ENCODE results near the gene PADI6.

Gene PADI6

GRCh38 chr1:17361687-17362086, 10.3 kb upstream of the PADI6 start:
- no peak for TF ChIP-seq CTCF (IDR thresholded peaks at IDR 0.05; ENCODE audit: extremely low read depth, insufficient read depth, missing control alignments)
- no peak for DNase-seq (ENCODE audit: low spot score)
- in situ Hi-C loops (cut with MboI; ENCODE audit: low pct_unique_long_range_greater_than_20kb, low sequenced_read_pairs, unreplicated experiment) = no loop called here

- no peak for DNase-seq (ENCODE audit: low spot score)
- no peak for TF ChIP-seq CTCF (IDR thresholded peaks at IDR 0.05; ENCODE audit: extremely low read depth, insufficient read depth, missing control alignments)
- in situ Hi-C loops (cut with MboI; ENCODE audit: low pct_unique_long_range_greater_than_20kb, low sequenced_read_pairs, unreplicated experiment) = no loop called here
Observed at GRCh38 chr1:17363351-17363750, 8.6 kb upstream of the PADI6 start.

- TF ChIP-seq CTCF (IDR thresholded peaks at IDR 0.05; ENCODE audit: extremely low read depth, insufficient read depth, missing control alignments) = no peak
- in situ Hi-C loops (cut with MboI; ENCODE audit: low pct_unique_long_range_greater_than_20kb, low sequenced_read_pairs, unreplicated experiment) = no loop called here
- DNase-seq (ENCODE audit: low spot score) = no peak
Observed at GRCh38 chr1:17363771-17364170, 8.2 kb upstream of the PADI6 start.

- no peak for TF ChIP-seq CTCF (IDR thresholded peaks at IDR 0.05; ENCODE audit: extremely low read depth, insufficient read depth, missing control alignments)
- DNase-seq (ENCODE audit: low spot score) = no peak
- in situ Hi-C loops (cut with MboI; ENCODE audit: low pct_unique_long_range_greater_than_20kb, low sequenced_read_pairs, unreplicated experiment) = no loop called here
Observed at GRCh38 chr1:17365293-17365692, 6.7 kb upstream of the PADI6 start.

- DNase-seq (ENCODE audit: low spot score) = no peak
- in situ Hi-C loops (cut with MboI; ENCODE audit: low pct_unique_long_range_greater_than_20kb, low sequenced_read_pairs, unreplicated experiment) = no loop called here
- TF ChIP-seq CTCF (IDR thresholded peaks at IDR 0.05; ENCODE audit: extremely low read depth, insufficient read depth, missing control alignments) = no peak
Observed at GRCh38 chr1:17369466-17369865, 2.5 kb upstream of the PADI6 start.

GRCh38 chr1:17370618-17371017, 1.4 kb upstream of the PADI6 start:
- in situ Hi-C loops (cut with MboI; ENCODE audit: low pct_unique_long_range_greater_than_20kb, low sequenced_read_pairs, unreplicated experiment) = no loop called here
- DNase-seq (ENCODE audit: low spot score) = no peak
- TF ChIP-seq CTCF (IDR thresholded peaks at IDR 0.05; ENCODE audit: extremely low read depth, insufficient read depth, missing control alignments) = no peak

GRCh38 chr1:17372955-17373354, 959 bp downstream of the PADI6 start:
- in situ Hi-C loops (cut with MboI; ENCODE audit: low pct_unique_long_range_greater_than_20kb, low sequenced_read_pairs, unreplicated experiment) = no loop called here
- no peak for DNase-seq (ENCODE audit: low spot score)
- no peak for TF ChIP-seq CTCF (IDR thresholded peaks at IDR 0.05; ENCODE audit: extremely low read depth, insufficient read depth, missing control alignments)
